ENCODE data around the gene NOM1. TPM values are rescaled to one million over a fixed set of nuclear protein-coding genes. Genes with fewer than 3 reads are reported as not detected.

NOM1 gene
- total RNA-seq, 1 donor from 2014 or later = 22.6 TPM

- no peak for DNase-seq (ENCODE audit: extremely low spot score, unreplicated experiment)
- H3K4me3 Mint-ChIP-seq (ENCODE audit: unreplicated experiment) = no peak overlapping the region
- peaks cover 10% of the 10 kb centered on the region for H3K4me1 Mint-ChIP-seq (ENCODE audit: unreplicated experiment)
- no peak for TF ChIP-seq CTCF (IDR thresholded peaks at IDR 0.05)
- peaks cover 76% of the 10 kb centered on the region for H3K27me3 Mint-ChIP-seq (ENCODE audit: unreplicated experiment)
- no peaks in the 10 kb centered on the region for H3K9me3 Mint-ChIP-seq (ENCODE audit: unreplicated experiment)
- H3K27ac Mint-ChIP-seq (ENCODE audit: unreplicated experiment) = no peak overlapping the region
- no peaks in the 10 kb centered on the region for H3K36me3 Mint-ChIP-seq (ENCODE audit: unreplicated experiment)
These were observed 70.4 kb downstream of the NOM1 start for GRCh38 chr7:157019718-157020451.

GRCh38 chr7:157020514-157021070 is 71.1 kb downstream of the NOM1 start:
- no peak for DNase-seq (ENCODE audit: extremely low spot score, unreplicated experiment)
- H3K27me3 Mint-ChIP-seq (ENCODE audit: unreplicated experiment) = peaks cover 76% of the 10 kb centered on the region
- TF ChIP-seq CTCF (IDR thresholded peaks at IDR 0.05) = no peak
- no peaks in the 10 kb centered on the region for H3K9me3 Mint-ChIP-seq (ENCODE audit: unreplicated experiment)
- H3K4me3 Mint-ChIP-seq (ENCODE audit: unreplicated experiment) = no peak overlapping the region
- H3K27ac Mint-ChIP-seq (ENCODE audit: unreplicated experiment) = no peak overlapping the region
- H3K4me1 Mint-ChIP-seq (ENCODE audit: unreplicated experiment) = peaks cover 10% of the 10 kb centered on the region
- H3K36me3 Mint-ChIP-seq (ENCODE audit: unreplicated experiment) = no peaks in the 10 kb centered on the region

GRCh38 chr7:157021071-157021870 is 71.8 kb downstream of the NOM1 start:
- Mint-ChIP-seq H3K27me3 (ENCODE audit: unreplicated experiment) (peaks cover 75% of the 10 kb centered on the region), H3K4me1 (ENCODE audit: unreplicated experiment) (peaks cover 10% of the 10 kb centered on the region), H3K27ac (ENCODE audit: unreplicated experiment) (no peak overlapping the region), H3K9me3 (ENCODE audit: unreplicated experiment) (no peaks in the 10 kb centered on the region), H3K36me3 (ENCODE audit: unreplicated experiment) (no peaks in the 10 kb centered on the region), H3K4me3 (ENCODE audit: unreplicated experiment) (no peak overlapping the region)
- DNase-seq (ENCODE audit: extremely low spot score, unreplicated experiment) = no peak
- no peak for TF ChIP-seq CTCF (IDR thresholded peaks at IDR 0.05)

- no peak overlapping the region for H3K27ac Mint-ChIP-seq (ENCODE audit: unreplicated experiment)
- H3K27me3 Mint-ChIP-seq (ENCODE audit: unreplicated experiment) = peaks cover 75% of the 10 kb centered on the region
- no peaks in the 10 kb centered on the region for H3K36me3 Mint-ChIP-seq (ENCODE audit: unreplicated experiment)
- H3K9me3 Mint-ChIP-seq (ENCODE audit: unreplicated experiment) = no peaks in the 10 kb centered on the region
- peaks cover 10% of the 10 kb centered on the region for H3K4me1 Mint-ChIP-seq (ENCODE audit: unreplicated experiment)
- no peak overlapping the region for H3K4me3 Mint-ChIP-seq (ENCODE audit: unreplicated experiment)
- no peak for DNase-seq (ENCODE audit: extremely low spot score, unreplicated experiment)
- no peak for TF ChIP-seq CTCF (IDR thresholded peaks at IDR 0.05)
These were observed 72.6 kb downstream of the NOM1 start for GRCh38 chr7:157021871-157022680.

Other genes starting within 250 kb of the NOM1 start
- gene LMBR1, start 56.5 kb upstream of the NOM1 start, total RNA-seq = 47.7 and 55.8 TPM in 2 replicates
- gene MNX1, start 61.0 kb downstream of the NOM1 start, total RNA-seq = not detected in 2 replicates
- 59.6 and 62.9 TPM in 2 replicates for gene UBE3C, start 189.2 kb downstream of the NOM1 start, total RNA-seq